NCI-H187 (cell line): ENCODE measurements around the gene TOMM7.
"Not testable (repeated sequence)": the region's sequence is repeated elsewhere in the genome, so short reads cannot be mapped to it uniquely, and the experiment has no call there.

Source experiments
- DNase-seq, 2 experiments: peaks; one replicate each; lab custom pipeline; 2025; lab: John Stamatoyannopoulos, UW

TOMM7 gene

GRCh38 chr7:22853674-22854157 is 31.1 kb upstream of the TOMM7 start:
- DNase-seq = no peak

GRCh38 chr7:22853138-22853537 is 30.5 kb upstream of the TOMM7 start:
- DNase-seq = no peak

GRCh38 chr7:22851145-22851544 is 28.5 kb upstream of the TOMM7 start:
- no peak for DNase-seq

GRCh38 chr7:22850394-22850793 is 27.7 kb upstream of the TOMM7 start:
- DNase-seq = not testable (repeated sequence)

- no peak for DNase-seq
These were observed 27.0 kb upstream of the TOMM7 start for GRCh38 chr7:22849662-22850061.

GRCh38 chr7:22849172-22849571 is 26.5 kb upstream of the TOMM7 start:
- DNase-seq = no peak

- no peak for DNase-seq
These were observed 24.3 kb upstream of the TOMM7 start for GRCh38 chr7:22846961-22847360.

GRCh38 chr7:22845221-22845834 is 22.7 kb upstream of the TOMM7 start:
- DNase-seq = no peak

GRCh38 chr7:22843681-22844309 is 21.1 kb upstream of the TOMM7 start:
- DNase-seq = no peak

GRCh38 chr7:22842973-22843372 is 20.3 kb upstream of the TOMM7 start:
- DNase-seq = no peak

DNA sequence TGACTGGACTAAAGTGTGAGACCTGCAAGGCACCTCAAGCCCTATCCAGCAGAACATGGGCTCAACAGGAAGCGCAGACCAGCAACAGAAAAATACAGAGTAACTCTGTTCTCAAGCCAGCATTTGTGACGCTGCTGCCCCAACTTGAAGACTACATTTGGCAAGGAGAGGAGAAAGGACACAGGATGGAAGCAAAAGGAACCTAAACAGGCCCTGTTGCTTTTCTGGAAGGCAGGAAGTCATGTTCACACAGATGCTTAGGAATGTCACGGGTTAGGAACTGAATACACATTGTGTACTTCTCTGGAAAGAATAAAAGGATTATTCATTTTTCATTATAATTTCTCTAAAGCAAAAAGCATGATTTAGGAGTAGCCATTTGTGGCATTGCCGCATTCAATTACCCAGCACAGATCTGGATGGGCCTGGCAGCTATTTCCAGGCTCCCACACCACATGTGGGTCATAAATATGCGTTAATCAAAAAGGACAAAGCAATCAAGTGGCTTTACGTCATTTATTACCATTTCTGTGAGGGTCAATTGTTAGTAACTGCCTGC is 19.8 kb upstream of the TOMM7 start:
- no peak for DNase-seq

GRCh38 chr7:22841954-22842353 is 19.3 kb upstream of the TOMM7 start:
- DNase-seq = no peak

DNA sequence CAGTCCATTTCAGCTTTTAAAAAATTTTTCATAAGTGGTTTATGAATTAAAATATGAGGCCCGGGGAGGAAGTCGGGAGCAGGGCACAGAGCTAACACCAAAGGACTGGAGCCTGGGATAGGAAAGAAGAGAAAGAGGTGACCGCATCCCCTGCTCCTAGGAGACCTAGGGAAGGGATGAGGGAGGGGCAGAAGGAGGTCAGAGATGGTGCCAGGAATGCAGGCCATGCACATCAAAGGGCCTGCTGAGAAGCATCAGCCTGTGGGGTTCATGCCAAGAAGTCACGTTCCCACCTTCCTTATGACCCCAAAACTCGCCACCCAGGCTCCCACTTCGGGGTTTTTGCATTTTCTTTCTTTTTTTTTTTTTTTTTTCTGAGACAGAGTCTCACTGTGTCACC is 14.7 kb upstream of the TOMM7 start:
- no peak for DNase-seq

DNA sequence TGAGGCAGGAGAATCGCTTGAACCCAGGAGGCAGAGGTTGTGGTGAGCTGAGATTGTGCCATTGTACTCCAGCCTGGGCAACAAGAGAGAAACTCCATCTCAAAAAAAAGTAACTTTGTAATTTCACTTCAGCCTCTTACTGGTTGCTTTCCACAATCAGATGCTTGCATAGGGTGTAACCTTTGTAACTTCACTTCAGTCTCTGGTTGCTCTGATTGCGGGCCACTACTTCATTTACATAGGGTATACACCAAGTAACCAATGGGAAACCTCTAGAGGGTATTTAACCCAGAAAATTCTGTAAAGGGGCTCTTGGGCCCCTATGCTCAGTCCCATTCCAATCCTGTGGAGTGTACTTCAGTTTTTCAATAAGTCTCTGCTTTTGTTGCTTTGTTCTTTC is 13.9 kb upstream of the TOMM7 start:
- not testable (repeated sequence) for DNase-seq

- no peak for DNase-seq
These were observed 11.3 kb upstream of the TOMM7 start for GRCh38 chr7:22833957-22834356.

DNA sequence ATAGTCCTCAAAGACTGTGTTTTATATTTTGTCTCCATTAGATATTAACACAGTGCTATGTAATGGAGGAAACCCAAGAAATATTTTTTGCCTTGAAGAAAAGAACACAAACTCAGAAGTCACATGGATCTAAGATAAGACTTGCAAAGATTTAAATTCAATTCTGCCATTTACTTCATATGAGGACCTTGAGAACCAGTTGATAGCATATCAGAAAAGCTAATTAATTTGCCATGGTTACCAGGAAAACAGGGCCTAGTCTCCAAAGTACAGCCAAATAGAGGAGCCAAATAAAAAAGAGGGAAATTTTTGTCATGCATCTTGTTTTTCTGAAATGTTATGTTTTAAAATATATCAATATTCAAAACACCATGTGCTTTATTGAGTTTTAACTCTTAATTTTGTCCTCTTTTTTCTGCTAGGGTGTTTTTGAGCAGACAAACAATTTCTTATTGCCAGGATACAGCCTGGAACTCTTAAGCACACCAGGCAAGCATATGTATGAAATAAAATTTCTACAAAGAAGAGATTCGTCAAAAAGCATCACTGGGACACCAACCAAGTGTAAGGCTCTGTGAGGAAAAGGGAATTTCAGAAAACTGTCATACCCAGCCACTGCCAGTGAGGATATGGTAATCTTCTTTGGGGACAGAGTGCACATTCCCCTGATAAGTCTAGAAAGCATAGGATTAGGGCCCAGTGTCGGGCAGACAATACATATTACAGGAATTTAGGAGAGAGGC is 10.6 kb upstream of the TOMM7 start:
- DNase-seq = no peak

DNA sequence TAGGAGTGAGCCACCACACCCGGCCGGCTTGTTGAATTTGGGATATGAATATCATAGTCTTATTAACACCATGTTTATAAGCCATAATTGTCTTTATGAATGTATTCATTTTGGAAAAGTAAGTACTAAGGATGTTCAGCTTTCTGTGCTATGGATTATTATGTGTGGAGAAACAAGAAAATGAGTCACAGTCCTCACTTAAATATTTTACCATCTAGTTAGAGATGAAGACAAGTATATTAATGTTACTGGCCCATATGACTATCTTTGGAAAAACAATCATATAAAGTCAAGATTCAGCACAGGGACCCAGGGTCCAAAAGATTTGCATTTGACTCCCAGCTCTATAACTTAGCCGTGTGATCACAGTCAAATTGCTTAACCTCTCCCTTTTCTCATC is 9.8 kb upstream of the TOMM7 start:
- no peak for DNase-seq

GRCh38 chr7:22831602-22832305 is 9.1 kb upstream of the TOMM7 start:
- no peak for DNase-seq

GRCh38 chr7:22827563-22827962 is 4.9 kb upstream of the TOMM7 start:
- no peak for DNase-seq

GRCh38 chr7:22826593-22826992 is 3.9 kb upstream of the TOMM7 start:
- no peak for DNase-seq

DNA sequence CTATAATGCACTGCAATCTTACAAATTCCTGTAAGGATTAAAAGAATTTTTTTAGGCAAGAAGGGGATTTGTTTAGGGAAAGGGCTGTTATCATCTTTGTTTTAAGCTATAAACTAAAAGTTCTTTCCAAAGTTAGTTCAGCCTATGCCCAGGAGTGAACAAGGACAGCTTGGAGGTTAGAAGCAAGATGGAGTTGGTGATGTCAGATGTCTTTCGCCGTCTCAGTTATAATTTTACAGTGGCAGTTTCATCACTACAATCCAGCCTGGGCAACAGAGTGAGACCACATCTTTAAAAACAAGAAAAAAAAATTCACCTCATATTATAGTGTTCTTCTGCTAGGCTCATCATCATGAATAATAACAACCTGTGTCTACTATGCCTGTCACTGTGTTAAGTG is 2.1 kb upstream of the TOMM7 start:
- no peak for DNase-seq

DNA sequence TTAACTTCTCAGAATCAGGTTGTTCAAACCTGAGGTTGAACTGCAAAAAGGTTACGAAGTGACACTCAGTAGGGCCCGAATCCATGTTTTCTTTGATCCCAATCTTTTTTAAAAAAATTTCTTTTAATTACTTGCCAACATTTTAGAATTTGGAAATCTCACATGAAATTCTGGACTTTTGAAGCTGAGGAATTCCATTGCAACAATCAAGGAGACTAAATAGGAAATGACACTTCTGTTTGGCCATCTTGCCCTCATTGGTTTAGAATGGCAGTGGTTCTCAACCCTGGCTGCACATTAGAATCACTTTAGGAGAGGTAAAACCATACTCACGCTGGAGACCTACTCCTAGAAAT is 471 bp upstream of the TOMM7 start:
- DNase-seq = no peak
